Measurements from ENCODE around the gene BARHL1.

BARHL1 gene

DNA sequence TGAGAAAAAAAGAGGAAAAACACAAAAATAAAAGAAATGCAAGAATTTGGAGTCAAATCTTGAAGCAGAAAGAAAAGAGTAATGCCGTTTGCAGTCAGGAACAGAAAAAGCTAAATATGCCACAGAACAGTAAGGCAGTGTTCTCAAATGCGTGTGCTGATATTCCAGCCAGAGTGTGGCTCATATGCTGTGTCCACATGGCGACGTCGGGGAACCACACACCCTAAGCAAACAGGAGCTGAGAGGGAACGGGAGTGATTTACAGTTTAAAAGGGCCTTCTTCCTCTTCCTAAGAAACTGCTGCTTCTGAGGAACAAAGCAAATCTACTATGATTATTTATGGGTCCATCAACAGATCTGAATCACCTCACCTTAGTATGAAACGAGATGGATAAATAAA, 44.7 kb downstream of the BARHL1 start:
- Histone ChIP-seq H4K20me1 (ENCODE audit: insufficient read depth, low read length) (no peaks in the 10 kb centered on the region), H3K27me3 (ENCODE audit: insufficient read depth, low read length) (no peaks in the 10 kb centered on the region), H3K9me2 (ENCODE audit: low read depth, low read length) (no peaks in the 10 kb centered on the region), H3K79me2 (ENCODE audit: insufficient read depth, low read length) (no peaks in the 10 kb centered on the region), H3K4me2 (ENCODE audit: low read length) (no peak overlapping the region), H3K27ac (ENCODE audit: low read depth, low read length, poor library complexity, severe bottlenecking) (no peak overlapping the region), H3K9ac (ENCODE audit: low read length) (no peak overlapping the region), H3K4me1 (ENCODE audit: insufficient read depth, low read length, severe bottlenecking) (no peaks in the 10 kb centered on the region), H3F3A (ENCODE audit: insufficient read depth, low read length) (no peaks in the 10 kb centered on the region), H3K4me3 (ENCODE audit: low read depth, low read length, poor library complexity, severe bottlenecking) (no peak overlapping the region), H3K9me3 (ENCODE audit: low read length) (no peaks in the 10 kb centered on the region), H2AFZ (ENCODE audit: low read length) (no peak overlapping the region), H3K36me3 (ENCODE audit: insufficient read depth, low read length) (peaks cover 82% of the 10 kb centered on the region)
- TF ChIP-seq EZH2 (IDR thresholded peaks at IDR 0.05; ENCODE audit: borderline replicate concordance, low read length): no peak
- TF ChIP-seq, protein P1, sequence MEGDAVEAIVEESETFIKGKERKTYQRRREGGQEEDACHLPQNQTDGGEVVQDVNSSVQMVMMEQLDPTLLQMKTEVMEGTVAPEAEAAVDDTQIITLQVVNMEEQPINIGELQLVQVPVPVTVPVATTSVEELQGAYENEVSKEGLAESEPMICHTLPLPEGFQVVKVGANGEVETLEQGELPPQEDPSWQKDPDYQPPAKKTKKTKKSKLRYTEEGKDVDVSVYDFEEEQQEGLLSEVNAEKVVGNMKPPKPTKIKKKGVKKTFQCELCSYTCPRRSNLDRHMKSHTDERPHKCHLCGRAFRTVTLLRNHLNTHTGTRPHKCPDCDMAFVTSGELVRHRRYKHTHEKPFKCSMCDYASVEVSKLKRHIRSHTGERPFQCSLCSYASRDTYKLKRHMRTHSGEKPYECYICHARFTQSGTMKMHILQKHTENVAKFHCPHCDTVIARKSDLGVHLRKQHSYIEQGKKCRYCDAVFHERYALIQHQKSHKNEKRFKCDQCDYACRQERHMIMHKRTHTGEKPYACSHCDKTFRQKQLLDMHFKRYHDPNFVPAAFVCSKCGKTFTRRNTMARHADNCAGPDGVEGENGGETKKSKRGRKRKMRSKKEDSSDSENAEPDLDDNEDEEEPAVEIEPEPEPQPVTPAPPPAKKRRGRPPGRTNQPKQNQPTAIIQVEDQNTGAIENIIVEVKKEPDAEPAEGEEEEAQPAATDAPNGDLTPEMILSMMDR (IDR thresholded peaks at IDR 0.05; ENCODE audit: low read length): no peak

DNA sequence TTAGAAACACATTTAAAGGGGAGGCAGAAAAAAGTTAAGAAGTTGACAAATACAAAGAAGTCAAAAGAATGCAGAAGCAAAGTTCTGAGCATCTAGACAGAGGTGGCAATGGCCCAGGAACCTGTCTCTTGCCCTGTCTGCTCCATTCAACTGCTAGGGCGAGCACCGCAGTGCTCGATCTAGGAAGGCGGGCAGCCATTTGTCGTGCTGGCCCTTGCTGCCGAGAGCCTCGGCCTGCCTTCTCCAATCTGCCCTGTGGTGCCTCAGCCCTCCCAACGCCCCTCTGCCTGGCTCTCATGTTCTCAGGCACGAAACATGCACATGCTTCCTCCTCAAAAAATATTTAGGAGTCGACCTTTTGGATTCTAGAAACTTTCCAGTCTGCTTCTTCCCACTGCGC, 45.2 kb downstream of the BARHL1 start:
- Histone ChIP-seq H3K9me3 (ENCODE audit: low read length) (no peaks in the 10 kb centered on the region), H3K4me3 (ENCODE audit: low read depth, low read length, poor library complexity, severe bottlenecking) (no peak overlapping the region), H3K4me2 (ENCODE audit: low read length) (no peak overlapping the region), H3F3A (ENCODE audit: insufficient read depth, low read length) (no peaks in the 10 kb centered on the region), H4K20me1 (ENCODE audit: insufficient read depth, low read length) (no peaks in the 10 kb centered on the region), H3K79me2 (ENCODE audit: insufficient read depth, low read length) (no peaks in the 10 kb centered on the region), H3K4me1 (ENCODE audit: insufficient read depth, low read length, severe bottlenecking) (no peaks in the 10 kb centered on the region), H3K9me2 (ENCODE audit: low read depth, low read length) (no peaks in the 10 kb centered on the region), H3K27ac (ENCODE audit: low read depth, low read length, poor library complexity, severe bottlenecking) (no peak overlapping the region), H3K9ac (ENCODE audit: low read length) (no peak overlapping the region), H2AFZ (ENCODE audit: low read length) (no peak overlapping the region), H3K27me3 (ENCODE audit: insufficient read depth, low read length) (no peaks in the 10 kb centered on the region), H3K36me3 (ENCODE audit: insufficient read depth, low read length) (peaks cover 83% of the 10 kb centered on the region)
- TF ChIP-seq, protein P1 (IDR thresholded peaks at IDR 0.05; ENCODE audit: low read length): no peak
- no peak for TF ChIP-seq EZH2 (IDR thresholded peaks at IDR 0.05; ENCODE audit: borderline replicate concordance, low read length)

GRCh38 chr9:132628746-132629145, 46.3 kb downstream of the BARHL1 start:
- peaks cover 89% of the 10 kb centered on the region for H3K36me3 ChIP-seq (ENCODE audit: insufficient read depth, low read length)
- H4K20me1 ChIP-seq (ENCODE audit: insufficient read depth, low read length): no peaks in the 10 kb centered on the region
- no peak overlapping the region for H3K4me3 ChIP-seq (ENCODE audit: low read depth, low read length, poor library complexity, severe bottlenecking)
- H3K4me2 ChIP-seq (ENCODE audit: low read length): no peak overlapping the region
- H3K9ac ChIP-seq (ENCODE audit: low read length): no peak overlapping the region
- no peak overlapping the region for H2AFZ ChIP-seq (ENCODE audit: low read length)
- H3K4me1 ChIP-seq (ENCODE audit: insufficient read depth, low read length, severe bottlenecking): no peaks in the 10 kb centered on the region
- no peaks in the 10 kb centered on the region for H3K79me2 ChIP-seq (ENCODE audit: insufficient read depth, low read length)
- H3K9me2 ChIP-seq (ENCODE audit: low read depth, low read length): no peaks in the 10 kb centered on the region
- H3K9me3 ChIP-seq (ENCODE audit: low read length): no peaks in the 10 kb centered on the region
- TF ChIP-seq, protein P1 (IDR thresholded peaks at IDR 0.05; ENCODE audit: low read length): no peak
- TF ChIP-seq EZH2 (IDR thresholded peaks at IDR 0.05; ENCODE audit: borderline replicate concordance, low read length): no peak
- H3K27ac ChIP-seq (ENCODE audit: low read depth, low read length, poor library complexity, severe bottlenecking): no peak overlapping the region
- no peaks in the 10 kb centered on the region for H3K27me3 ChIP-seq (ENCODE audit: insufficient read depth, low read length)
- no peaks in the 10 kb centered on the region for H3F3A ChIP-seq (ENCODE audit: insufficient read depth, low read length)
